ENCODE measurements around the gene AGPAT4.

DNA sequence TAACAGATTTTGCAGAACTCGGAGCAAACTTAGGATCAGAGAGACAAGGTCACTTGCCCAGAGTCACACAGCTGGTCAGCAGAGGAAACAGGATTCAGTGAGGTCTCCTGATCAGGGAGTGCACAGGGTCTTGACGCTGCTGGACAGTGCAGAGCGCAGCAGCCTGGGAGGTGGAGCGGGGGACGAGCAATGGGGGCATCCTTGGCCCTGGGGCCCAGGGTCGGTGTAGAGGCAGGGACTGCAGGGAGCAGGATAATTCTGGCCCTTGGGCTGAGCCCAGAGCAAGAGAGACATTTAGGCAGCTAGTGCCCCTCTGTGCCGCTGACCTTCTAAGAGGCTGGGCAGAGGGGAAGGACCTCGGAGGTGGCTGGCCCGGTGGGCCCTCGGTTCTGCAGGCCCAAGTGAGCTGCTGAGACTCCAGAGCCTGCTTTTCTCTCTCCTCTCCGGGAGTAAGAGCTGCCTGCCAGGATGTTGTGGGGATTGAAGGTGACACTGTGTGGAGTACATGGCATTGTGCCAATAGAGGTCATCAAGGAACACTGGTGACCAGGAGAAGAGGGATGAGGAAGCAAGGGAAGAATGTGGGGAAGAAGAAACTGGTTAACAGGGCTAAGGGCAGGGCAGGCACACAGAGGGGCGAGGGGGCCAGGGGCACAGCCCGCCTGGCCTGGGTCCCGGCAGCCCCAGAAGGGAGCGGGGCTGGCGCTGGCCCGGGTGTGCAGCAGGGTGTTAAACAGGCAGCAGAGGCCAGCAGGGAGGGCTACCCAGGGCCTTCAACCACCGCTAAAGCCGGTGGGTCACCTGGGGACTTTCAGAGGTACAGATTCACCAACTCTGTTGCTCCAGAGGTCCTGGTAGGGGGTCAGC is 122.0 kb downstream of the AGPAT4 start:
- TF ChIP-seq, protein P1, sequence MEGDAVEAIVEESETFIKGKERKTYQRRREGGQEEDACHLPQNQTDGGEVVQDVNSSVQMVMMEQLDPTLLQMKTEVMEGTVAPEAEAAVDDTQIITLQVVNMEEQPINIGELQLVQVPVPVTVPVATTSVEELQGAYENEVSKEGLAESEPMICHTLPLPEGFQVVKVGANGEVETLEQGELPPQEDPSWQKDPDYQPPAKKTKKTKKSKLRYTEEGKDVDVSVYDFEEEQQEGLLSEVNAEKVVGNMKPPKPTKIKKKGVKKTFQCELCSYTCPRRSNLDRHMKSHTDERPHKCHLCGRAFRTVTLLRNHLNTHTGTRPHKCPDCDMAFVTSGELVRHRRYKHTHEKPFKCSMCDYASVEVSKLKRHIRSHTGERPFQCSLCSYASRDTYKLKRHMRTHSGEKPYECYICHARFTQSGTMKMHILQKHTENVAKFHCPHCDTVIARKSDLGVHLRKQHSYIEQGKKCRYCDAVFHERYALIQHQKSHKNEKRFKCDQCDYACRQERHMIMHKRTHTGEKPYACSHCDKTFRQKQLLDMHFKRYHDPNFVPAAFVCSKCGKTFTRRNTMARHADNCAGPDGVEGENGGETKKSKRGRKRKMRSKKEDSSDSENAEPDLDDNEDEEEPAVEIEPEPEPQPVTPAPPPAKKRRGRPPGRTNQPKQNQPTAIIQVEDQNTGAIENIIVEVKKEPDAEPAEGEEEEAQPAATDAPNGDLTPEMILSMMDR (conservative IDR thresholded peaks at IDR 0.05; ENCODE audit: low read depth, low read length): no peak
- no peak for TF ChIP-seq EZH2 (IDR thresholded peaks at IDR 0.05; ENCODE audit: borderline replicate concordance, low read depth, low read length, poor library complexity, severe bottlenecking)

All from A673 (cell line).